Tongue (tissue), 2 donors: Measurements from ENCODE around the gene OR4C12. TPM values are rescaled to one million over a fixed set of nuclear protein-coding genes. Genes with fewer than 3 reads are reported as not detected.
"Not testable (repeated sequence)": the region's sequence is repeated elsewhere in the genome, so short reads cannot be mapped to it uniquely, and the experiment has no call there.

Experiments used
- DNase-seq: peaks from one replicate; pipeline ENCODE4 v3.0.0-alpha.2; 2015
- total RNA-seq: library from RNA; depleted of rRNA; stranded (reverse); fragments of >200 nt; gene quantifications from one replicate; pipeline ENCODE4 v1.2.3, GENCODE V29; 2014

Gene OR4C12
- total RNA-seq = not detected

DNA sequence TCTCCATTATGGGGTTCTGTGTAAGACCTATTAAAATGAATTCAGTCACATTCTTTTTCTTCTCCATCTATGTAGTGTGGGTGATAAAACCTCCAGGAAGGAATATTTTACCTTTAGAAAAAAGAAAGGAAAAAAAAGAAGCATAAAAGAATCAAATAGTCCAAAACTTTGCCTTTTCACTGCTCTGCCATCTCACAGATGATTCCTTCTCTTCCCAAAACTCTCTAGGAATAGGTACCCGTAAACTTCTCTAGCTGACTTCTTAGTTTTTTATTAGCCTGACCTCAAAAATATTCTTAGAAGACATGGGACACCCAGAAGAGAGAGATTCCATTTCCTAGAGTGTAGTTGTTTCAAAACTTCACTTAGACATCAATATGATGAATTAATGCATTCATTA, at the start of gene OR4C12:
Gene OR4C12, minus strand, starts transcription at position 101 of the 400 bp plus-strand sequence. Its CDS starts 34 bp downstream, at position 67.
- DNase-seq = not testable (repeated sequence)

DNA sequence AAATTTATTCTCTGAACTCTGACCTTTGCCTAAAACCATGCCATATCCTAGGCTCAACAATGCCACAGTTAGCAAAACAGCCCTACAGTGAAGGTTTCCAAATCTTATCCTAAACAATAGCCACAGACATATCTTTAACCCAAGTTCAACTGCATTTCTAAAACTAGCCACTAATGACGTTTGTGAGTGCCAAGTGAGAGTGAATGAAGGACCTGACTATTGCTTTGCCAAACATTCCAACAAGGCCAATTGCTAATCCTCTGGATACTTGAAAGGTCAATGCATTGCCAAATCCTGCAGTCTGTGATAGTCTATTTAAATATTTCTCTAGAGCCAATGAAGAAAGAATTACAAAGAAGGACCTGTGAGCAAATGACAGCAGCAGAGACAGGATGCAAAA, 47.9 kb upstream of the OR4C12 start:
- no peak for DNase-seq

GRCh38 chr11:49995565-49995964, 13.2 kb upstream of the OR4C12 start:
- peak; percentile 0 for DNase-seq

DNA sequence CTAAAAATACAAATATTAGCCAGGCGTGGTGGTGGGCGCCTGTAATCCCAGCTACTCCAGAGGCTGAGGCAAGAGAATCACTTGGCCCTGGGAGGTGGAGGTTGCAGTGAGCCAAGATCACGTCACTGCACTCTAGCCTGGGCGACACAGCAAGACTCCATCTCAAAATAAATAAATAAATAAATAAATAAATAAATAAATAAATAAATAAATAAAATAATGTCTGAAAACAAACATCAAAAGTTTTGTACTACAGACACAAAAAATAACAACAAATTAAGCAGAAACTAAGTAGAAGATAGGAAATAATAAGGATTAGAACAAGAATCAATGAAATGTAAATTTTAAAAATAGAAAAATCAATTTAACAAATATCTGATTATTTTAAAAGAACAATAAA, 8.9 kb downstream of the OR4C12 start:
- DNase-seq = not testable (repeated sequence)

DNA sequence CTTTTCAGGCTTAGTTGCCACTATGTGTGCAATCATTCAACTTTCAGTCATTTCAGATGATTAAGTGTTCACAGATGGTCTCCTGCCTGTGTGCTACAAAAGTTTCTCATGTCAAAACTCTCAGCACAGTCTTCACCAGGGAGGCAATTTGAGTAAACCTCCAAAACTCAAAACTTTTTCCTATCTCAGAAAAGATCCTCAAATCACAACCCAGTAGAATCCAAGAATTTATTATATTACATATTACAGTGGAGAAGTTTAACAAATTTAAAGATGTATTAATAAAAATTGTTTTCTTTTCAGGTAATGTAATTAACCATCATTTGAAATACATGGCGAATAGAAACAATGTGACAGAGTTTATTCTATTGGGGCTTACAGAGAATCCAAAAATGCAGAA, 30.2 kb downstream of the OR4C12 start, which contains the start of gene OR4C13:
Gene OR4C13, plus strand, starts transcription at position 301 of the 400 bp plus-strand sequence. Its CDS starts 32 bp downstream, at position 333.
- no peak for DNase-seq

GRCh38 chr11:49948701-49949100, 33.6 kb downstream of the OR4C12 start:
- DNase-seq = not testable (repeated sequence)

Other genes starting within 250 kb of the OR4C12 start
- not detected for gene OR4C13, start 30.1 kb downstream of the OR4C12 start, total RNA-seq
- gene OR4C45, start 50.3 kb upstream of the OR4C12 start, total RNA-seq = not detected